Measurements from ENCODE around the gene ZNF385C.

DNA sequence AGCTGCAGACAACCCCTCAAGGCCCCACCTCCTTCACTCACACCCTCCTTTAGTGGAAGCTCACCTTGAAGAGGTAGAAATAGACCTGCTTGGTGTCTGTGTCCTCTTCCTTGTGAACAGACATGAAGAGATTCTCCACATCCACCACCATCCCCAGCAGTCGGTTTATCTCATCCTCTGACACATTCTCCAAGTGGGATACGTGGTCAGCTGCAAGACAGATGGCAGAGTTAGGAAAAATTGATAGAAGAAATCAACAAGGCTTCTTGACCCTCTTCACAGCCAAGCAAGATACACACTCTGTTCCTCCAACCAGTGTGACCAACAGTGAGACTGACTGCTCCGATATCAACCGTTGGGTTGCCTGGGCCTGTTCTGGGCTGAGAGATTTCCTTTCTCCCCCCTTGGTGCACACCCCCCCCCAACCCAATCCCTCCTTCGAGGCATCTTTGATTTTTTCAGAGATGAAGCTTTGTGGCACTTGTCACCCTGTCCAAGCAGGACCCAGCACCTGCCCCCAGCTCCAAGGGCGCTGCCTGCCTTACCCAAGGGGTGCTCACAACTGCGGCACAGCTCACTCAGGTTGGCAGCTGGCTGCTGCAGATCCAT is 22.0 kb upstream of the ZNF385C start:
- TF ChIP-seq, protein P1, sequence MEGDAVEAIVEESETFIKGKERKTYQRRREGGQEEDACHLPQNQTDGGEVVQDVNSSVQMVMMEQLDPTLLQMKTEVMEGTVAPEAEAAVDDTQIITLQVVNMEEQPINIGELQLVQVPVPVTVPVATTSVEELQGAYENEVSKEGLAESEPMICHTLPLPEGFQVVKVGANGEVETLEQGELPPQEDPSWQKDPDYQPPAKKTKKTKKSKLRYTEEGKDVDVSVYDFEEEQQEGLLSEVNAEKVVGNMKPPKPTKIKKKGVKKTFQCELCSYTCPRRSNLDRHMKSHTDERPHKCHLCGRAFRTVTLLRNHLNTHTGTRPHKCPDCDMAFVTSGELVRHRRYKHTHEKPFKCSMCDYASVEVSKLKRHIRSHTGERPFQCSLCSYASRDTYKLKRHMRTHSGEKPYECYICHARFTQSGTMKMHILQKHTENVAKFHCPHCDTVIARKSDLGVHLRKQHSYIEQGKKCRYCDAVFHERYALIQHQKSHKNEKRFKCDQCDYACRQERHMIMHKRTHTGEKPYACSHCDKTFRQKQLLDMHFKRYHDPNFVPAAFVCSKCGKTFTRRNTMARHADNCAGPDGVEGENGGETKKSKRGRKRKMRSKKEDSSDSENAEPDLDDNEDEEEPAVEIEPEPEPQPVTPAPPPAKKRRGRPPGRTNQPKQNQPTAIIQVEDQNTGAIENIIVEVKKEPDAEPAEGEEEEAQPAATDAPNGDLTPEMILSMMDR (IDR thresholded peaks at IDR 0.05): no peak
- TF ChIP-seq EP300 (IDR thresholded peaks at IDR 0.05): no peak
- TF ChIP-seq POLR2AphosphoS5 (IDR thresholded peaks at IDR 0.05): no peak
